Measurements from ENCODE around the gene CC2D2A. TPM values are rescaled to one million over a fixed set of nuclear protein-coding genes. Genes with fewer than 3 reads are reported as not detected.

Gene CC2D2A
- total RNA-seq, 2 experiments from 2014 or later = not detected

Other genes with a start within 250 kb of the CC2D2A start
- not detected for gene C1QTNF7, start 41.8 kb upstream of the CC2D2A start, total RNA-seq
- gene FBXL5, start 185.5 kb downstream of the CC2D2A start, total RNA-seq = 10 to 100 TPM; 34.3 to 38.6 TPM
- 10 to 100 TPM; 15.9 to 24.3 TPM for gene FAM200B, start 211.9 kb downstream of the CC2D2A start, total RNA-seq
- 1 to 10 TPM in 1 of 2 experiments, under 1 TPM in 1; 0.82 to 1.0 TPM for gene BST1, start 233.2 kb downstream of the CC2D2A start, total RNA-seq